ENCODE data around the gene SLC6A17. TPM values are rescaled to one million over a fixed set of nuclear protein-coding genes. Genes with fewer than 3 reads are reported as not detected.

Gene SLC6A17
- polyA plus RNA-seq, 3 donors = not detected

GRCh38 chr1:110208916-110209645 lies 58.8 kb downstream of the SLC6A17 start:
- intact Hi-C loops (cut with micrococcal nuclease) = loop anchor here in 1 of 2 donors (5.0 kb wide), 1 partner anchor 253 kb away; no protein-coding TSS in a partner anchor
- DNase-seq = no peak
- TF ChIP-seq CTCF (IDR thresholded peaks at IDR 0.05) = no peak
- peak overlapping the region; percentile 89 to 93 for H3K4me3 Mint-ChIP-seq
- Histone ChIP-seq H3K9ac (ENCODE audit: insufficient read depth, low read length, poor library complexity, severe bottlenecking) (peak overlapping the region; percentile 74), H2AFZ (ENCODE audit: insufficient read depth, low read depth, low read length, poor library complexity, severe bottlenecking) (peak overlapping the region; percentile 97), H3K4me2 (replicated peaks; ENCODE audit: extremely low read depth, low read length, poor library complexity, severe bottlenecking) (peak overlapping the region; percentile 89), H3K4me3 (replicated peaks in 1 of 3; ENCODE audit: low read depth in 2 of 3, low read length in 3 of 3) (peak overlapping the region; percentile 51 to 79 (median 54)), H3K79me2 (ENCODE audit: insufficient read depth, low read length) (no peaks in the 10 kb centered on the region), H3K36me3 (replicated peaks in 1 of 2; ENCODE audit: control insufficient read depth in 1 of 2, insufficient read depth in 2 of 2, low read length in 2 of 2) (no peaks in the 10 kb centered on the region), H3K27ac (ENCODE audit: low read depth in 1 of 2, low read length in 2 of 2) (peak overlapping the region; percentile 74 to 76), H4K20me1 (ENCODE audit: insufficient read depth, low read length) (no peaks in the 10 kb centered on the region), H3K9me3 (replicated peaks in 1 of 2; ENCODE audit: control insufficient read depth in 1 of 2, insufficient read depth in 1 of 2, low read length in 2 of 2) (peaks cover 0 to 8% of the 10 kb centered on the region in 2 donors), H3K4me1 (ENCODE audit: control insufficient read depth in 1 of 2, insufficient read depth in 2 of 2, low read length in 2 of 2) (peaks cover 15 to 34% of the 10 kb centered on the region in 2 donors), H3K27me3 (ENCODE audit: control insufficient read depth in 2 of 2, insufficient read depth in 2 of 2, low read length in 2 of 2) (peaks cover 12 to 31% of the 10 kb centered on the region in 2 donors)
- peaks cover 26 to 36% (median 30%) of the 10 kb centered on the region in 3 donors for H3K27me3 Mint-ChIP-seq (ENCODE audit: low read depth in 3 of 3)
- H3K27ac Mint-ChIP-seq = peak overlapping the region; percentile 69 to 97 (median 89)
- H3K4me1 Mint-ChIP-seq = peaks cover 25% of the 10 kb centered on the region
- H3K36me3 Mint-ChIP-seq = peaks cover 4 to 20% of the 10 kb centered on the region in 2 donors
- WGBS (ENCODE audit: insufficient coverage) = 71% methylated on average over 7 of the region's 7 CpGs
- H3K9me3 Mint-ChIP-seq = peaks cover 0 to 13% (median 3%) of the 10 kb centered on the region in 7 donors

- WGBS (ENCODE audit: insufficient coverage) = 3% methylated on average over 95 of the region's 103 CpGs
- H3K9me3 Mint-ChIP-seq = peaks cover 0 to 13% (median 3%) of the 10 kb centered on the region in 7 donors
- DNase-seq = peak; percentile 80 to 89 (median 82)
- peaks cover 26 to 36% (median 27%) of the 10 kb centered on the region in 3 donors for H3K27me3 Mint-ChIP-seq (ENCODE audit: low read depth in 3 of 3)
- H4K20me1 ChIP-seq (ENCODE audit: insufficient read depth, low read length) = no peaks in the 10 kb centered on the region
- H3K4me1 Mint-ChIP-seq = peaks cover 25% of the 10 kb centered on the region
- TF ChIP-seq CTCF (IDR thresholded peaks at IDR 0.05) = no peak
- peaks cover 15 to 34% of the 10 kb centered on the region in 2 donors for H3K4me1 ChIP-seq (ENCODE audit: control insufficient read depth in 1 of 2, insufficient read depth in 2 of 2, low read length in 2 of 2)
- peak within 1 kb of the TSS; percentile 51 to 79 (median 54) for H3K4me3 ChIP-seq (replicated peaks in 1 of 3; ENCODE audit: low read depth in 2 of 3, low read length in 3 of 3)
- intact Hi-C loops (cut with micrococcal nuclease) = loop anchor here in 1 of 2 donors (5.0 kb wide), 1 partner anchor 252 kb away; no protein-coding TSS in a partner anchor
- peaks cover 6 to 22% of the 10 kb centered on the region in 2 donors for H3K36me3 Mint-ChIP-seq
- H2AFZ ChIP-seq (ENCODE audit: insufficient read depth, low read depth, low read length, poor library complexity, severe bottlenecking) = peak within 1 kb of the TSS; percentile 97
- no peaks in the 10 kb centered on the region for H3K36me3 ChIP-seq (replicated peaks in 1 of 2; ENCODE audit: control insufficient read depth in 1 of 2, insufficient read depth in 2 of 2, low read length in 2 of 2)
- H3K4me3 Mint-ChIP-seq = peak within 1 kb of the TSS; percentile 89 to 94
- H3K79me2 ChIP-seq (ENCODE audit: insufficient read depth, low read length) = no peaks in the 10 kb centered on the region
- H3K27ac ChIP-seq (ENCODE audit: low read depth in 1 of 2, low read length in 2 of 2) = peak within 1 kb of the TSS; percentile 74 to 76
- H3K27ac Mint-ChIP-seq = peak within 1 kb of the TSS; percentile 69 to 97 (median 89)
- peak within 1 kb of the TSS; percentile 89 for H3K4me2 ChIP-seq (replicated peaks; ENCODE audit: extremely low read depth, low read length, poor library complexity, severe bottlenecking)
- peaks cover 0 to 8% of the 10 kb centered on the region in 2 donors for H3K9me3 ChIP-seq (replicated peaks in 1 of 2; ENCODE audit: control insufficient read depth in 1 of 2, insufficient read depth in 1 of 2, low read length in 2 of 2)
- peaks cover 12 to 31% of the 10 kb centered on the region in 2 donors for H3K27me3 ChIP-seq (ENCODE audit: control insufficient read depth in 2 of 2, insufficient read depth in 2 of 2, low read length in 2 of 2)
- peak within 1 kb of the TSS; percentile 74 for H3K9ac ChIP-seq (ENCODE audit: insufficient read depth, low read length, poor library complexity, severe bottlenecking)
These were observed 59.7 kb downstream of the SLC6A17 start, which contains the start of gene KCNC4 for GRCh38 chr1:110209715-110210603. KCNC4 (plus strand) TSS chr1:110210314; CDS start chr1:110211500, 1,186 bp downstream.
